ENCODE results near the gene PPP1R7. TPM values are rescaled to one million over a fixed set of nuclear protein-coding genes. Genes with fewer than 3 reads are reported as not detected.

PPP1R7 gene
- total and polyA plus RNA-seq, 9 of the 15 experiments (the other 6 are each of a cell fraction or from before 2014, with no cell fraction given) = 37.5 to 75.0 (median 50.5) TPM

- Histone ChIP-seq H3K4me2 (ENCODE audit: insufficient read depth, low read length) (no peak overlapping the region), H3K4me1 (replicated peaks in 1 of 2; ENCODE audit: control insufficient read depth in 2 of 2, insufficient read depth in 2 of 2, low read length in 2 of 2) (peaks cover 0 to 6% of the 10 kb centered on the region in 2 experiments; a peak in 1 of 5 replicates), H3K4me3 (no peak overlapping the region), H4K20me1 (replicated peaks; ENCODE audit: control insufficient read depth, insufficient read depth, low read length) (no peaks in the 10 kb centered on the region), H3K27me3 (ENCODE audit: control insufficient read depth in 2 of 2, insufficient read depth in 2 of 2, low read length in 2 of 2) (no peaks in the 10 kb centered on the region), H3K36me3 (ENCODE audit: control insufficient read depth, insufficient read depth, low read length) (peaks cover 24% of the 10 kb centered on the region; the same call in 1 of the 3 replicates), H3K27ac (ENCODE audit: extremely low read depth, low read depth, low read length) (no peak overlapping the region), H3K79me2 (ENCODE audit: control insufficient read depth, insufficient read depth, low read length) (peaks cover under 1% of the 10 kb centered on the region; the same call in 1 of the 3 replicates), H3K9me3 (replicated peaks; ENCODE audit: control insufficient read depth, insufficient read depth, low read depth, low read length) (no peaks in the 10 kb centered on the region), H3K9ac (ENCODE audit: insufficient read depth in 1 of 2, low read depth in 2 of 2, low read length in 2 of 2) (no peak overlapping the region), H3K9me1 (ENCODE audit: control insufficient read depth, insufficient read depth, low read length) (no peaks in the 10 kb centered on the region), H2AFZ (ENCODE audit: low read depth, low read length) (no peak overlapping the region)
- in situ Hi-C loops (cut with MboI) (no loop called here), intact Hi-C loops (cut with micrococcal nuclease) (no loop called here)
- POLR2A ChIA-PET = interaction anchor here (0.6 to 1.1 kb wide), 2 partner anchors 9 to 117 kb away, joined by 3 to 4 read pairs; partner anchors contain the start of gene PPP1R7
- no peak for ATAC-seq
- CTCF ChIA-PET (ENCODE audit: low intra/inter-chr PET ratio) = no interaction called here
- DNase-seq (ENCODE audit: extremely low read depth in 1 of 4, low spot score in 3 of 4) = no peak
- WGBS (ENCODE audit: insufficient coverage, low coverage, missing lambda C conversion rate) = 83% methylated on average over 3 of the region's 14 CpGs
- no TSS peak for BruUV-seq (replicated peaks)
- no peak for FAIRE-seq
- TF ChIP-seq ZNF311 (CRISPR knock-in tag; IDR thresholded peaks at IDR 0.05) (no peak), TAF9B (IDR thresholded peaks at IDR 0.05; ENCODE audit: partially characterized antibody) (no peak), CBX8 (IDR thresholded peaks at IDR 0.05; ENCODE audit: borderline replicate concordance, extremely low read depth, low read depth, low read length, poor library complexity, severe bottlenecking) (no peak), DPF2 (IDR thresholded peaks at IDR 0.05) (no peak), CHCHD3 (CRISPR knock-in tag; IDR thresholded peaks at IDR 0.05) (no peak), NR2C1 (IDR thresholded peaks at IDR 0.05) (no peak), NR2C1 (tag; IDR thresholded peaks at IDR 0.05) (no peak), ESRRB (CRISPR knock-in tag; IDR thresholded peaks at IDR 0.05; ENCODE audit: borderline replicate concordance) (no peak), RBM34 (IDR thresholded peaks at IDR 0.05; ENCODE audit: borderline replicate concordance, insufficient read depth, low read length) (no peak), GATA2 (CRISPR knock-in tag; IDR thresholded peaks at IDR 0.05) (no peak), NR2C2 (CRISPR knock-in tag; IDR thresholded peaks at IDR 0.05) (no peak), NR2C2 (tag; IDR thresholded peaks at IDR 0.05) (no peak), NCOA6 (IDR thresholded peaks at IDR 0.05) (no peak), ZNF655 (CRISPR knock-in tag; IDR thresholded peaks at IDR 0.05) (no peak), L3MBTL2 (IDR thresholded peaks at IDR 0.05) (no peak), ZNF384 (IDR thresholded peaks at IDR 0.05; ENCODE audit: low read depth, low read length) (no peak), SMARCA5 (IDR thresholded peaks at IDR 0.05) (no peak), ZNF584 (CRISPR knock-in tag; IDR thresholded peaks at IDR 0.05; ENCODE audit: low read depth) (no peak)
- TF ChIP-seq, protein P1, sequence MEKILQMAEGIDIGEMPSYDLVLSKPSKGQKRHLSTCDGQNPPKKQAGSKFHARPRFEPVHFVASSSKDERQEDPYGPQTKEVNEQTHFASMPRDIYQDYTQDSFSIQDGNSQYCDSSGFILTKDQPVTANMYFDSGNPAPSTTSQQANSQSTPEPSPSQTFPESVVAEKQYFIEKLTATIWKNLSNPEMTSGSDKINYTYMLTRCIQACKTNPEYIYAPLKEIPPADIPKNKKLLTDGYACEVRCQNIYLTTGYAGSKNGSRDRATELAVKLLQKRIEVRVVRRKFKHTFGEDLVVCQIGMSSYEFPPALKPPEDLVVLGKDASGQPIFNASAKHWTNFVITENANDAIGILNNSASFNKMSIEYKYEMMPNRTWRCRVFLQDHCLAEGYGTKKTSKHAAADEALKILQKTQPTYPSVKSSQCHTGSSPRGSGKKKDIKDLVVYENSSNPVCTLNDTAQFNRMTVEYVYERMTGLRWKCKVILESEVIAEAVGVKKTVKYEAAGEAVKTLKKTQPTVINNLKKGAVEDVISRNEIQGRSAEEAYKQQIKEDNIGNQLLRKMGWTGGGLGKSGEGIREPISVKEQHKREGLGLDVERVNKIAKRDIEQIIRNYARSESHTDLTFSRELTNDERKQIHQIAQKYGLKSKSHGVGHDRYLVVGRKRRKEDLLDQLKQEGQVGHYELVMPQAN (IDR thresholded peaks at IDR 0.05; ENCODE audit: borderline replicate concordance) = no peak
- TF ChIP-seq, protein P2, sequence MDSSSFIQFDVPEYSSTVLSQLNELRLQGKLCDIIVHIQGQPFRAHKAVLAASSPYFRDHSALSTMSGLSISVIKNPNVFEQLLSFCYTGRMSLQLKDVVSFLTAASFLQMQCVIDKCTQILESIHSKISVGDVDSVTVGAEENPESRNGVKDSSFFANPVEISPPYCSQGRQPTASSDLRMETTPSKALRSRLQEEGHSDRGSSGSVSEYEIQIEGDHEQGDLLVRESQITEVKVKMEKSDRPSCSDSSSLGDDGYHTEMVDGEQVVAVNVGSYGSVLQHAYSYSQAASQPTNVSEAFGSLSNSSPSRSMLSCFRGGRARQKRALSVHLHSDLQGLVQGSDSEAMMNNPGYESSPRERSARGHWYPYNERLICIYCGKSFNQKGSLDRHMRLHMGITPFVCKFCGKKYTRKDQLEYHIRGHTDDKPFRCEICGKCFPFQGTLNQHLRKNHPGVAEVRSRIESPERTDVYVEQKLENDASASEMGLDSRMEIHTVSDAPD (CRISPR knock-in tag; IDR thresholded peaks at IDR 0.05) = no peak
Measured at GRCh38 chr2:241141214-241141770, 9.0 kb upstream of the PPP1R7 start.

Measured in K562 (cell line).